HepG2 (cell line): ENCODE data around the gene CEP89. TPM values are rescaled to one million over a fixed set of nuclear protein-coding genes. Genes with fewer than 3 reads are reported as not detected.

Experiments used
- ATAC-seq: fragments of 200-7000 bp; cut with Tn5 transposase; 3 replicates; pipeline ENCODE4 v1.9.1; 2020; ENCODE audit warnings: mild to moderate bottlenecking, moderate library complexity
- BruUV-seq: library from RNA; stranded (reverse); fragments of 400-500 nt; replicated peaks from 2 replicates; lab custom pipeline; 2021; lab: Mats Ljungman, UMichigan
- CTCF ChIA-PET: fragments of 300-600 bp; formaldehyde crosslinking; extraction: SDS; loops from one replicate; lab custom pipeline; 2021; ENCODE audit warnings: low total read pairs, inconsistent platforms, low intra/inter-chr PET ratio; lab: Yijun Ruan, JAX
- POLR2A ChIA-PET: fragments of 350-600 bp; sonication (Branson Sonifier 250); formaldehyde crosslinking; loops from one replicate; lab custom pipeline; 2020; ENCODE audit warnings: antibody characterized with exemption, inconsistent platforms; lab: Yijun Ruan, JAX
- DNase-seq: peaks from one replicate; pipeline ENCODE4 v3.0.0-alpha.2; 2015; ENCODE audit warnings: low spot score
- FAIRE-seq: peaks from 3 replicates; lab custom pipeline; 2011; peaks lifted over from hg19 to GRCh38; lab: Jason Lieb, UNC
- H2AFZ ChIP-seq: one replicate; pipeline ENCODE4 v1.6.1; 2011; ENCODE audit warnings: low read length, inconsistent platforms
- H3K27ac ChIP-seq: fragments of 300-600 bp; 3 replicates; pipeline ENCODE4 v1.8.0; 2011; ENCODE audit warnings: mixed run types, mild to moderate bottlenecking, mixed read lengths, low read length, inconsistent platforms; ENCODE audit not compliant: insufficient read depth; ENCODE audit errors: extremely low read length
- H3K27me3 ChIP-seq, 2 experiments: fragments of 200-600 bp in 1 of 2; 2 replicates in 1 of 2; 3 replicates in 1 of 2; pipeline versions ENCODE4 v1.6.0 to v1.8.0; 2011; ENCODE audit warnings: low read length in 2 of 2, mild to moderate bottlenecking in 2 of 2, moderate library complexity in 2 of 2, inconsistent platforms in 1 of 2; ENCODE audit not compliant: insufficient read depth in 2 of 2, control insufficient read depth in 1 of 2
- H3K36me3 ChIP-seq, 2 experiments: fragments of 200-600 bp in 1 of 2; replicated peaks in 1 of 2; 2 replicates in 1 of 2; 3 replicates in 1 of 2; pipeline versions ENCODE4 v1.5.1 to v1.8.0; 2011; ENCODE audit warnings: low read length in 2 of 2, inconsistent platforms in 1 of 2; ENCODE audit not compliant: insufficient read depth in 2 of 2, control insufficient read depth in 1 of 2
- H3K4me1 ChIP-seq: 2 replicates; pipeline ENCODE4 v1.5.1; 2012; ENCODE audit warnings: low read length, inconsistent platforms; ENCODE audit not compliant: insufficient read depth
- H3K4me2 ChIP-seq: 2 replicates; pipeline ENCODE4 v1.6.0; 2011; ENCODE audit warnings: low read depth, low read length, inconsistent platforms
- H3K4me3 ChIP-seq, 3 experiments: fragments of 200-600 bp in 1 of 3; sonication (generic), shearing (Covaris generic) in 1 of 3; replicated peaks in 1 of 3; 2 replicates each; pipeline ENCODE4 v1.5.1; 2011 to 2016; ENCODE audit warnings: low read length in 3 of 3, inconsistent platforms in 2 of 3, low read depth in 2 of 3, mild to moderate bottlenecking in 2 of 3, control low read depth in 1 of 3, mixed read lengths in 1 of 3; ENCODE audit not compliant: insufficient read depth in 1 of 3
- H3K79me2 ChIP-seq: one replicate; pipeline ENCODE4 v1.6.1; 2011; ENCODE audit warnings: low read length, inconsistent platforms; ENCODE audit not compliant: insufficient read depth
- H3K9ac ChIP-seq: 2 replicates; pipeline ENCODE4 v1.6.0; 2011; ENCODE audit warnings: mild to moderate bottlenecking, low read depth, low read length, inconsistent platforms; ENCODE audit not compliant: insufficient read depth
- H3K9me3 ChIP-seq: 2 replicates; pipeline ENCODE4 v1.5.1; 2012; ENCODE audit warnings: mild to moderate bottlenecking, low read length
- H4K20me1 ChIP-seq: 2 replicates; pipeline ENCODE4 v1.6.0; 2011; ENCODE audit warnings: inconsistent platforms, mild to moderate bottlenecking, low read length, moderate library complexity; ENCODE audit not compliant: insufficient read depth
- MAFF ChIP-seq: IDR thresholded peaks from 2 replicates; pipeline ENCODE4 v1.6.1; 2011; ENCODE audit warnings: low read depth, low read length, improper control_type of control experiment
- NFYB ChIP-seq: sonication (generic); formaldehyde crosslinking; IDR thresholded peaks from 2 replicates; pipeline ENCODE4 v1.4.0; 2020; ENCODE audit warnings: missing genetic modification reagents
- PAX8 ChIP-seq: sonication (generic); formaldehyde crosslinking; IDR thresholded peaks from 2 replicates; pipeline ENCODE4 v1.8.0; 2022; ENCODE audit warnings: mild to moderate bottlenecking, missing genetic modification reagents, borderline replicate concordance
- PCBP2 ChIP-seq: fragments of 200-400 bp; formaldehyde crosslinking; optimal IDR thresholded peaks from 2 replicates; pipeline ENCODE3; 2018; ENCODE audit warnings: low read length, low read depth; ENCODE audit not compliant: poor library complexity, severe bottlenecking
- ZNF7 ChIP-seq: IDR thresholded peaks from 2 replicates; pipeline ENCODE4 v1.6.1; 2016; ENCODE audit warnings: missing biosample characterization, missing genetic modification reagents
- ZNF850 ChIP-seq: sonication (generic); formaldehyde crosslinking; conservative IDR thresholded peaks from 2 replicates; pipeline ENCODE4 v1.9.0; 2021; ENCODE audit warnings: mild to moderate bottlenecking, missing genetic modification reagents
- WGBS: methylation state at CpG from one replicate; pipeline ENCODE4 v1.1.6; 2017; ENCODE audit warnings: low lambda C conversion rate; 5-methylcytosine and 5-hydroxymethylcytosine counted together
- in situ Hi-C: cut with HindIII; loops from 2 replicates; pipeline ENCODE4 v1.10.0; 2017; ENCODE audit warnings: low pct_unique_long_range_greater_than_20kb; ENCODE audit not compliant: extremely low pct_ligation_motif_present
- intact Hi-C: fragments of 100-400 bp; cut with micrococcal nuclease; formaldehyde crosslinking; loops from one replicate; pipeline ENCODE4 v1.10.0; 2022; ENCODE audit not compliant: unreplicated experiment
- polyA plus RNA-seq, 8 experiments: library from polyadenylated mRNA; depleted of rRNA in 3 of 8; stranded (reverse) in 7 of 8; unstranded in 1 of 8; fragments of >200 nt; fragmentation: Illumina TruSeq in 4 of 8; extraction: Trizol in 4 of 8; gene quantifications; 2 replicates each; pipeline versions ENCODE4 v1.2.1 to v1.2.3, GENCODE V29; 2011 to 2016; ENCODE audit warnings: low read depth in 4 of 8, missing spikeins in 1 of 8, mixed read lengths in 1 of 8; ENCODE audit not compliant: insufficient read depth in 1 of 8
- total RNA-seq, 5 experiments: library from RNA; depleted of rRNA; stranded (reverse); fragments of >200 nt; fragmentation: Illumina TruSeq; extraction: Trizol; gene quantifications; 2 replicates each; pipeline ENCODE4 v1.2.3, GENCODE V29; 2016; ENCODE audit warnings: low read depth in 1 of 5
- TF ChIP-seq, protein P1 (sequence below): sonication (generic); formaldehyde crosslinking; IDR thresholded peaks from 2 replicates; pipeline ENCODE4 v1.5.0; 2020; ENCODE audit warnings: mild to moderate bottlenecking, missing genetic modification reagents
- TF ChIP-seq, protein P2 (sequence below): sonication (generic); formaldehyde crosslinking; IDR thresholded peaks from 2 replicates; pipeline ENCODE4 v1.4.0; 2020; ENCODE audit warnings: missing genetic modification reagents

Gene CEP89
- total and polyA plus RNA-seq, 2 of the 13 experiments (the other 11 are each of a cell fraction or from before 2014, with no cell fraction given): 7.2 to 10.9 TPM

DNA sequence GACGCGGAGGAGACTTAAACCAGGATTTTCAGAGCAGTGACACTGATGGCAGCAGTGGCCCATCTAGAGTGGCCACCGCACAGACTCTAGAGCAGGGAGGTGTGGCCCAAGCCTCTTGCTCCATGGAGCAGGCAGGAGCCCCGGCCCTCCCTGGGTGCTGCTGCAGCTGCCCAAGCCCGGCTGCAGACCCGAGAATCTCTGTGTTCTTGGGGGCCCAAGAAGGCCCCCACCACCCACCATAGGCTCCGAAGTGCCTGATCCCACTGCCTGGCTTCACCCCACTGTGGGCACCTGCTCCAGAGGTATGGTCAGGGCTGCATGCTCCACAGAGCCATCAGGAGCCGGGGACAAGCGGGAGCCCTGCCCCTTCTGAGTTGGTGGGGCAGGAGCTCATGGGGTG is 36.1 kb downstream of the CEP89 start (continued):
- TF ChIP-seq PAX8 (CRISPR knock-in tag) (no peak), MAFF (no peak), NFYB (CRISPR knock-in tag) (no peak), PCBP2 (no peak), ZNF850 (no peak), ZNF7 (CRISPR knock-in tag) (no peak)

DNA sequence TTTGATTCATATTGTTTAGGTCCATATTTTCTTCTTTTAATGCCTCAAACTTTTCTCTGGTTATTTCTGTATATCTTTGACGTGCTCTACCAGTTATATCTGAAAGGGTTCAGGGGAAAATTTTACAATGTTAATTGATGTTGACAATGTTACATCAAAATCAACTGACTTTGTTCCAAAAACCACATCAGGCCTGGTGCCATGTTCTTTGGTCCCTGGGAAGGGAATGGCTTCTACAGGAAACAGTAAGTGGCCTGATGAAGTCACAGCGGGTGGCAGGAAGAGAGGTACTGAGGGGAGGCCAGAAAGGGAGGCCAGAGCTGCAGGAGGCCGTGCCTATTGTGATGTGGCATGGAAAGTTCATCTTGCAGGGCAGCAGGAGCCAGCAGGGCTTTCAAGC is 38.2 kb downstream of the CEP89 start:
- TF ChIP-seq, protein P1, sequence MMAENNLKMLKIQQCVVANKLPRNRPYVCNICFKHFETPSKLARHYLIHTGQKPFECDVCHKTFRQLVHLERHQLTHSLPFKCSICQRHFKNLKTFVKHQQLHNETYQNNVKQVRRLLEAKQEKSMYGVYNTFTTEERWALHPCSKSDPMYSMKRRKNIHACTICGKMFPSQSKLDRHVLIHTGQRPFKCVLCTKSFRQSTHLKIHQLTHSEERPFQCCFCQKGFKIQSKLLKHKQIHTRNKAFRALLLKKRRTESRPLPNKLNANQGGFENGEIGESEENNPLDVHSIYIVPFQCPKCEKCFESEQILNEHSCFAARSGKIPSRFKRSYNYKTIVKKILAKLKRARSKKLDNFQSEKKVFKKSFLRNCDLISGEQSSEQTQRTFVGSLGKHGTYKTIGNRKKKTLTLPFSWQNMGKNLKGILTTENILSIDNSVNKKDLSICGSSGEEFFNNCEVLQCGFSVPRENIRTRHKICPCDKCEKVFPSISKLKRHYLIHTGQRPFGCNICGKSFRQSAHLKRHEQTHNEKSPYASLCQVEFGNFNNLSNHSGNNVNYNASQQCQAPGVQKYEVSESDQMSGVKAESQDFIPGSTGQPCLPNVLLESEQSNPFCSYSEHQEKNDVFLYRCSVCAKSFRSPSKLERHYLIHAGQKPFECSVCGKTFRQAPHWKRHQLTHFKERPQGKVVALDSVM: peak; percentile 64; the same call in 1 of the 2 replicates
- TF ChIP-seq, protein P2, sequence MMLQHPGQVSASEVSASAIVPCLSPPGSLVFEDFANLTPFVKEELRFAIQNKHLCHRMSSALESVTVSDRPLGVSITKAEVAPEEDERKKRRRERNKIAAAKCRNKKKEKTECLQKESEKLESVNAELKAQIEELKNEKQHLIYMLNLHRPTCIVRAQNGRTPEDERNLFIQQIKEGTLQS (CRISPR knock-in tag): no peak
- POLR2A ChIA-PET: no interaction called here
- ATAC-seq (no peak), FAIRE-seq (no peak), DNase-seq (no peak)
- Histone ChIP-seq H2AFZ (no peak overlapping the region), H3K4me2 (no peak overlapping the region), H3K9me3 (no peaks in the 10 kb centered on the region), H3K4me1 (peaks cover 7% of the 10 kb centered on the region; the same call in 1 of the 2 replicates), H3K36me3 (peaks cover 6 to 8% of the 10 kb centered on the region in 2 experiments; a peak in 3 of 5 replicates), H3K27me3 (no peaks in the 10 kb centered on the region), H3K79me2 (no peaks in the 10 kb centered on the region), H3K27ac (no peak overlapping the region), H4K20me1 (no peaks in the 10 kb centered on the region), H3K4me3 (no peak overlapping the region), H3K9ac (no peak overlapping the region)
- WGBS: 91% methylated on average over 3 of the region's 3 CpGs
- no TSS peak for BruUV-seq
- in situ Hi-C loops: no loop called here
- intact Hi-C loops: no loop called here
- CTCF ChIA-PET: no interaction called here
